ENCODE measurements around the gene EPAS1.

- TF ChIP-seq CTCF (IDR thresholded peaks at IDR 0.05): no peak
- TF ChIP-seq POLR2A (IDR thresholded peaks at IDR 0.05): no peak
- no peak for TF ChIP-seq EP300 (IDR thresholded peaks at IDR 0.05)
- TF ChIP-seq POLR2AphosphoS5 (IDR thresholded peaks at IDR 0.05): no peak
Observed at GRCh38 chr2:46434851-46435273, 137.7 kb downstream of the EPAS1 start.

All from stomach (tissue), 4 donors.